Astrocyte (in vitro differentiated cells and primary cell): Measurements from ENCODE around the gene NR5A1. TPM values are rescaled to one million over a fixed set of nuclear protein-coding genes. Genes with fewer than 3 reads are reported as not detected.

Experiments used
- DNase-seq: peaks from one replicate; pipeline ENCODE4 v3.0.0-alpha.2; 2010; ENCODE audit warnings: low read depth
- FAIRE-seq: peaks from 2 replicates; lab custom pipeline; 2011; peaks lifted over from hg19 to GRCh38; lab: Jason Lieb, UNC
- H2AFZ ChIP-seq: 2 replicates; pipeline ENCODE4 v1.6.0; 2012; ENCODE audit warnings: low read depth, low read length, inconsistent platforms
- H3K27ac ChIP-seq: 2 replicates; pipeline ENCODE4 v1.5.1; 2011; ENCODE audit warnings: low read depth, low read length, inconsistent platforms
- H3K27me3 ChIP-seq: 2 replicates; pipeline ENCODE4 v1.6.0; 2011; ENCODE audit warnings: low read length, inconsistent platforms; ENCODE audit not compliant: insufficient read depth
- H3K36me3 ChIP-seq: 2 replicates; pipeline ENCODE4 v1.5.1; 2011; ENCODE audit warnings: low read length, inconsistent platforms; ENCODE audit not compliant: insufficient read depth
- H3K4me1 ChIP-seq: 2 replicates; pipeline ENCODE4 v1.5.1; 2011; ENCODE audit warnings: low read length, inconsistent platforms; ENCODE audit not compliant: insufficient read depth
- H3K4me2 ChIP-seq: 2 replicates; pipeline ENCODE4 v1.6.0; 2012; ENCODE audit warnings: low read length, inconsistent platforms
- H3K4me3 ChIP-seq: 2 replicates; pipeline ENCODE4 v1.5.1; 2011; ENCODE audit warnings: low read depth, mild to moderate bottlenecking, low read length, inconsistent platforms; ENCODE audit not compliant: insufficient read depth
- H3K79me2 ChIP-seq: 2 replicates; pipeline ENCODE4 v1.6.0; 2012; ENCODE audit warnings: mild to moderate bottlenecking, low read length, inconsistent platforms; ENCODE audit not compliant: insufficient read depth
- H3K9ac ChIP-seq: 2 replicates; pipeline ENCODE4 v1.6.0; 2012; ENCODE audit warnings: mild to moderate bottlenecking, low read length, inconsistent platforms
- H3K9me3 ChIP-seq: 2 replicates; pipeline ENCODE4 v1.5.1; 2012; ENCODE audit warnings: low read depth, mild to moderate bottlenecking, low read length, inconsistent platforms; ENCODE audit not compliant: insufficient read depth
- H4K20me1 ChIP-seq: 2 replicates; pipeline ENCODE4 v1.6.0; 2012; ENCODE audit warnings: low read length, inconsistent platforms; ENCODE audit not compliant: insufficient read depth
- H3K27ac Mint-ChIP-seq: one replicate; pipeline ENCODE4 v1.8.0; 2021; ENCODE audit warnings: mild to moderate bottlenecking, mixed read lengths; ENCODE audit not compliant: unreplicated experiment
- H3K27me3 Mint-ChIP-seq: one replicate; pipeline ENCODE4 v1.8.0; 2021; ENCODE audit warnings: low read depth, mixed read lengths; ENCODE audit not compliant: unreplicated experiment
- H3K36me3 Mint-ChIP-seq: one replicate; pipeline ENCODE4 v1.8.0; 2021; ENCODE audit warnings: low read depth, mixed read lengths; ENCODE audit not compliant: unreplicated experiment
- H3K4me1 Mint-ChIP-seq: one replicate; pipeline ENCODE4 v1.8.0; 2021; ENCODE audit warnings: low read depth, mixed read lengths; ENCODE audit not compliant: unreplicated experiment
- H3K4me3 Mint-ChIP-seq: one replicate; pipeline ENCODE4 v1.8.0; 2021; ENCODE audit warnings: mild to moderate bottlenecking, moderate library complexity, mixed read lengths; ENCODE audit not compliant: unreplicated experiment
- H3K9me3 Mint-ChIP-seq: one replicate; pipeline ENCODE4 v1.8.0; 2021; ENCODE audit warnings: mild to moderate bottlenecking, mixed read lengths; ENCODE audit not compliant: unreplicated experiment
- EZH2 ChIP-seq: IDR thresholded peaks from 2 replicates; pipeline ENCODE4 v1.6.1; 2012; ENCODE audit warnings: mild to moderate bottlenecking, low read length, inconsistent platforms; ENCODE audit not compliant: insufficient read depth
- total RNA-seq: library from RNA; stranded (reverse); gene quantifications from 2 replicates; pipeline ENCODE4 v1.2.1, GENCODE V29; 2021
- TF ChIP-seq, protein P1 (sequence below): IDR thresholded peaks from 2 replicates; pipeline ENCODE4 v1.5.1; 2011; ENCODE audit warnings: low read depth, mild to moderate bottlenecking, inconsistent platforms, low read length, moderate library complexity; ENCODE audit not compliant: insufficient read depth

The NR5A1 gene
- total RNA-seq, 1 donor from 2014 or later: not detected

DNA sequence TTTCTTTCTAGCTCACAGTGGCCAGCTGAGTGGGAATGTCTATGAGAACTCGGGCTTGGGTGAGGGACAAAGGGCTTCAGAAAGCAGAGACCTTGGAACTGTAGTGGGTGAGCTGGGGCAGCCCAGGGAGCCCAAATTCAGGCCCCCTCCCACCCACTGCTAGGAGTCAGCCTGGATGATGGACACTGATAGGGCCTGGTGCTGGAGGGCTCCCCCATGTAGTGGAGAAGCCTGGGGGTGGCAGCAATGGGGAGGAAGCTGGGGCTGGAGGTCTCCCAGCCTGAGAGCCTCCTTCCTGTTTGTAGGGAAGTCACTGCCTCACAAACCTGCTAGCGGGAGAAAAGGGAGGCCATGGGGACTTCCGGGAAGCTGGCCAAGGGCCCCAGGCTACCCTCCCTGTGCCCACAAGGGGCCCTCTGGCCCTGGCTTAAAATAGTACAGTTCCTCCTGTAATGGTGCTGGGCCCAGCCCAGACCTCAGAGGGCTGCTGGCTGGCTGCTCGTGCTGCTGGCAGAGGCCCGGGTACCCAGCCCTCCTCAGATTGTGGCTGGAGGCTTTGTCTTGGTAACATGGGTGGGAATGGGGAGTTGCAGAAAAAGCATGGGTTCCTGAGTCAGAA is 6.3 kb upstream of the NR5A1 start:
- H3K4me3 Mint-ChIP-seq: no peak overlapping the region
- Histone ChIP-seq H3K36me3 (no peaks in the 10 kb centered on the region), H3K4me1 (no peaks in the 10 kb centered on the region), H3K27ac (no peak overlapping the region), H3K4me3 (no peak overlapping the region), H3K4me2 (no peak overlapping the region), H3K79me2 (no peaks in the 10 kb centered on the region), H3K9ac (no peak overlapping the region), H4K20me1 (no peaks in the 10 kb centered on the region), H2AFZ (no peak overlapping the region), H3K27me3 (peaks cover 3% of the 10 kb centered on the region), H3K9me3 (no peaks in the 10 kb centered on the region)
- peaks cover 5% of the 10 kb centered on the region for H3K27me3 Mint-ChIP-seq
- peaks cover 13% of the 10 kb centered on the region for H3K36me3 Mint-ChIP-seq
- FAIRE-seq (no peak), DNase-seq (no peak)
- H3K27ac Mint-ChIP-seq: no peak overlapping the region
- H3K9me3 Mint-ChIP-seq: no peaks in the 10 kb centered on the region
- no peak for TF ChIP-seq EZH2
- TF ChIP-seq, protein P1, sequence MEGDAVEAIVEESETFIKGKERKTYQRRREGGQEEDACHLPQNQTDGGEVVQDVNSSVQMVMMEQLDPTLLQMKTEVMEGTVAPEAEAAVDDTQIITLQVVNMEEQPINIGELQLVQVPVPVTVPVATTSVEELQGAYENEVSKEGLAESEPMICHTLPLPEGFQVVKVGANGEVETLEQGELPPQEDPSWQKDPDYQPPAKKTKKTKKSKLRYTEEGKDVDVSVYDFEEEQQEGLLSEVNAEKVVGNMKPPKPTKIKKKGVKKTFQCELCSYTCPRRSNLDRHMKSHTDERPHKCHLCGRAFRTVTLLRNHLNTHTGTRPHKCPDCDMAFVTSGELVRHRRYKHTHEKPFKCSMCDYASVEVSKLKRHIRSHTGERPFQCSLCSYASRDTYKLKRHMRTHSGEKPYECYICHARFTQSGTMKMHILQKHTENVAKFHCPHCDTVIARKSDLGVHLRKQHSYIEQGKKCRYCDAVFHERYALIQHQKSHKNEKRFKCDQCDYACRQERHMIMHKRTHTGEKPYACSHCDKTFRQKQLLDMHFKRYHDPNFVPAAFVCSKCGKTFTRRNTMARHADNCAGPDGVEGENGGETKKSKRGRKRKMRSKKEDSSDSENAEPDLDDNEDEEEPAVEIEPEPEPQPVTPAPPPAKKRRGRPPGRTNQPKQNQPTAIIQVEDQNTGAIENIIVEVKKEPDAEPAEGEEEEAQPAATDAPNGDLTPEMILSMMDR: no peak
- H3K4me1 Mint-ChIP-seq: no peaks in the 10 kb centered on the region

DNA sequence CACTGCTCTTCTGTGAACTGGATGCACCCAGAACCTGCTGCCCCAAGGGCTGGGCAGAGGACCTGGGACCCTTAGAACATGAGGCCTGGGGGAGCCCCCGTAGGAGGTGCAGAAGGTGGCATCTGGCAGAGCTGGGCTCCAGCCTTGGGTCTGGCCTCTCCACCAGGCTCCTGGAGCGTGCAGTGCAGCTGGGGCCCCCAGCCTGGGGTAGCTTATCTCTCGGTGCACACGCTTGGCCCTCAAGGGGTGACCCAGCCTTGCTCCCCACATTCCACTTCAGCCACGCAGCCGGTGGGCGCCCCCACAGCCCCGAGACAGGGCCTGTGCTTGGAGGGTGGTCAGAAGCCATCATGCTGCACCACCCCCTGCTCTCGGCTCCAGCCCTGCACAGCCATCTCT is 5.6 kb upstream of the NR5A1 start:
- no peaks in the 10 kb centered on the region for H3K36me3 ChIP-seq
- no peak overlapping the region for H2AFZ ChIP-seq
- no peaks in the 10 kb centered on the region for H3K4me1 Mint-ChIP-seq
- no peaks in the 10 kb centered on the region for H3K79me2 ChIP-seq
- H3K9me3 ChIP-seq: no peaks in the 10 kb centered on the region
- peaks cover 3% of the 10 kb centered on the region for H3K27me3 ChIP-seq
- no peaks in the 10 kb centered on the region for H4K20me1 ChIP-seq
- no peaks in the 10 kb centered on the region for H3K4me1 ChIP-seq
- no peak overlapping the region for H3K27ac ChIP-seq
- FAIRE-seq: no peak
- no peak for DNase-seq
- no peaks in the 10 kb centered on the region for H3K9me3 Mint-ChIP-seq
- H3K4me3 Mint-ChIP-seq: no peak overlapping the region
- H3K4me3 ChIP-seq: no peak overlapping the region
- H3K36me3 Mint-ChIP-seq: peaks cover 13% of the 10 kb centered on the region
- no peak overlapping the region for H3K4me2 ChIP-seq
- no peak for TF ChIP-seq EZH2
- TF ChIP-seq, protein P1: no peak
- H3K27me3 Mint-ChIP-seq: peaks cover 5% of the 10 kb centered on the region
- no peak overlapping the region for H3K9ac ChIP-seq
- H3K27ac Mint-ChIP-seq: no peak overlapping the region
